ENCODE data around the gene GOLGA5. TPM values are rescaled to one million over a fixed set of nuclear protein-coding genes. Genes with fewer than 3 reads are reported as not detected.

GOLGA5 gene
- total RNA-seq, 2 donors from 2014 or later = 21.8 to 27.8 TPM

- H3K9me3 ChIP-seq = no peaks in the 10 kb centered on the region
- ATAC-seq (no peak), DNase-seq (no peak)
- H3K27me3 ChIP-seq = no peaks in the 10 kb centered on the region
- H3K27ac ChIP-seq = no peak overlapping the region
- H3K36me3 ChIP-seq (replicated peaks in 1 of 2; ENCODE audit: insufficient read depth in 1 of 2, low read depth in 2 of 2) = no peaks in the 10 kb centered on the region
- H3K4me1 ChIP-seq = no peaks in the 10 kb centered on the region
- TF ChIP-seq CTCF (IDR thresholded peaks at IDR 0.05) (no peak), POLR2A (IDR thresholded peaks at IDR 0.05) (no peak)
- WGBS, 2 donors = 87% methylated on average over 7 of the region's 7 CpGs
- H3K4me3 ChIP-seq = no peak overlapping the region
- intact Hi-C loops (cut with DNase I) = no loop called here
Observed at GRCh38 chr14:92860049-92860840, 66.1 kb downstream of the GOLGA5 start.

- no peaks in the 10 kb centered on the region for H3K36me3 ChIP-seq (replicated peaks in 1 of 2; ENCODE audit: insufficient read depth in 1 of 2, low read depth in 2 of 2)
- H3K9me3 ChIP-seq = no peaks in the 10 kb centered on the region
- no peak for TF ChIP-seq POLR2A (IDR thresholded peaks at IDR 0.05)
- TF ChIP-seq CTCF (IDR thresholded peaks at IDR 0.05) = no peak
- no peaks in the 10 kb centered on the region for H3K4me1 ChIP-seq
- intact Hi-C loops (cut with DNase I) = no loop called here
- no peak overlapping the region for H3K27ac ChIP-seq
- ATAC-seq = no peak
- H3K27me3 ChIP-seq = no peaks in the 10 kb centered on the region
- 88 to 95% methylated on average over 7 of the region's 7 CpGs for WGBS, 2 donors
- no peak overlapping the region for H3K4me3 ChIP-seq
- DNase-seq = no peak
Observed at GRCh38 chr14:92861856-92862745, 68.0 kb downstream of the GOLGA5 start.

- intact Hi-C loops (cut with DNase I) = no loop called here
- TF ChIP-seq CTCF (IDR thresholded peaks at IDR 0.05) (no peak), POLR2A (IDR thresholded peaks at IDR 0.05) (no peak)
- Histone ChIP-seq H3K36me3 (replicated peaks in 1 of 2; ENCODE audit: insufficient read depth in 1 of 2, low read depth in 2 of 2) (no peaks in the 10 kb centered on the region), H3K27me3 (no peaks in the 10 kb centered on the region), H3K9me3 (no peaks in the 10 kb centered on the region), H3K4me3 (no peak overlapping the region), H3K4me1 (no peaks in the 10 kb centered on the region), H3K27ac (no peak overlapping the region)
- ATAC-seq (no peak), DNase-seq (no peak)
- 47 to 49% methylated on average over 6 of the region's 6 CpGs for WGBS, 2 donors
Observed at GRCh38 chr14:92863286-92864080, 69.4 kb downstream of the GOLGA5 start.

GRCh38 chr14:92865674-92866073, 71.6 kb downstream of the GOLGA5 start:
- intact Hi-C loops (cut with DNase I) = no loop called here
- WGBS, 2 donors = 100% methylated on average over 1 of the region's 1 CpG
- TF ChIP-seq POLR2A (IDR thresholded peaks at IDR 0.05) (no peak), CTCF (IDR thresholded peaks at IDR 0.05) (no peak)

More at GRCh38 chr14:92865674-92866073, 71.6 kb downstream of the GOLGA5 start:
- Histone ChIP-seq H3K27ac (no peak overlapping the region), H3K4me1 (no peaks in the 10 kb centered on the region), H3K4me3 (no peak overlapping the region), H3K36me3 (replicated peaks in 1 of 2; ENCODE audit: insufficient read depth in 1 of 2, low read depth in 2 of 2) (no peaks in the 10 kb centered on the region), H3K9me3 (no peaks in the 10 kb centered on the region), H3K27me3 (no peaks in the 10 kb centered on the region)
- ATAC-seq = no peak
- no peak for DNase-seq
